IPS-18c (cell line): Measurements from ENCODE around the gene MINDY3.

Experiments
- H3K4me3 ChIP-seq: 2 replicates; pipeline ENCODE4 v1.7.0; 2013; ENCODE audit warnings: low read depth, mild to moderate bottlenecking, low read length, moderate library complexity; ENCODE audit not compliant: insufficient read depth
- H3K9me3 ChIP-seq: one replicate; pipeline ENCODE4 v1.6.1; 2013; ENCODE audit warnings: mild to moderate bottlenecking, low read length, moderate library complexity; ENCODE audit not compliant: control insufficient read depth, insufficient read depth

The MINDY3 gene

GRCh38 chr10:15822131-15822530 is 38.2 kb downstream of the MINDY3 start:
- no peak overlapping the region for H3K4me3 ChIP-seq
- H3K9me3 ChIP-seq = no peaks in the 10 kb centered on the region

GRCh38 chr10:15821046-15821683 is 39.1 kb downstream of the MINDY3 start:
- Histone ChIP-seq H3K9me3 (no peaks in the 10 kb centered on the region), H3K4me3 (no peak overlapping the region)

- Histone ChIP-seq H3K4me3 (no peak overlapping the region), H3K9me3 (no peaks in the 10 kb centered on the region)
Measured at GRCh38 chr10:15817409-15818046, 42.8 kb downstream of the MINDY3 start.

- Histone ChIP-seq H3K4me3 (no peak overlapping the region), H3K9me3 (no peaks in the 10 kb centered on the region)
Measured at GRCh38 chr10:15815242-15815885, 44.9 kb downstream of the MINDY3 start.

- no peaks in the 10 kb centered on the region for H3K9me3 ChIP-seq
Measured at GRCh38 chr10:15814565-15814964, 45.7 kb downstream of the MINDY3 start.

GRCh38 chr10:15813415-15813814 is 46.9 kb downstream of the MINDY3 start:
- no peaks in the 10 kb centered on the region for H3K9me3 ChIP-seq
- H3K4me3 ChIP-seq = no peak overlapping the region

More at GRCh38 chr10:15814565-15814964, 45.7 kb downstream of the MINDY3 start:
- H3K4me3 ChIP-seq = no peak overlapping the region

- Histone ChIP-seq H3K4me3 (no peak overlapping the region), H3K9me3 (no peaks in the 10 kb centered on the region)
Measured at GRCh38 chr10:15809450-15809849, 50.9 kb downstream of the MINDY3 start.

GRCh38 chr10:15808204-15808797 is 52.0 kb downstream of the MINDY3 start:
- no peak overlapping the region for H3K4me3 ChIP-seq

GRCh38 chr10:15805395-15806058 is 54.8 kb downstream of the MINDY3 start:
- Histone ChIP-seq H3K4me3 (no peak overlapping the region), H3K9me3 (no peaks in the 10 kb centered on the region)

More at GRCh38 chr10:15808204-15808797, 52.0 kb downstream of the MINDY3 start:
- no peaks in the 10 kb centered on the region for H3K9me3 ChIP-seq

GRCh38 chr10:15804109-15804508 is 56.2 kb downstream of the MINDY3 start:
- no peaks in the 10 kb centered on the region for H3K9me3 ChIP-seq
- H3K4me3 ChIP-seq = no peak overlapping the region

GRCh38 chr10:15802375-15802949 is 57.8 kb downstream of the MINDY3 start:
- no peak overlapping the region for H3K4me3 ChIP-seq
- H3K9me3 ChIP-seq = no peaks in the 10 kb centered on the region

- H3K4me3 ChIP-seq = no peak overlapping the region
- no peaks in the 10 kb centered on the region for H3K9me3 ChIP-seq
Measured at GRCh38 chr10:15801641-15802040, 58.7 kb downstream of the MINDY3 start.

- H3K9me3 ChIP-seq = no peaks in the 10 kb centered on the region
- H3K4me3 ChIP-seq = no peak overlapping the region
Measured at GRCh38 chr10:15801147-15801546, 59.2 kb downstream of the MINDY3 start.

GRCh38 chr10:15797346-15797745 is 63.0 kb downstream of the MINDY3 start:
- H3K4me3 ChIP-seq = no peak overlapping the region
- H3K9me3 ChIP-seq = no peaks in the 10 kb centered on the region

GRCh38 chr10:15796762-15797161 is 63.5 kb downstream of the MINDY3 start:
- Histone ChIP-seq H3K4me3 (no peak overlapping the region), H3K9me3 (no peaks in the 10 kb centered on the region)

- no peak overlapping the region for H3K4me3 ChIP-seq
Measured at GRCh38 chr10:15796098-15796759, 64.1 kb downstream of the MINDY3 start.

More at GRCh38 chr10:15796098-15796759, 64.1 kb downstream of the MINDY3 start:
- no peaks in the 10 kb centered on the region for H3K9me3 ChIP-seq
